ENCODE results near the gene ARID1B.

GRCh38 chr6:157159348-157159747 lies 382.2 kb downstream of the ARID1B start:
- TF ChIP-seq CTCF (conservative IDR thresholded peaks at IDR 0.05; ENCODE audit: low read length) (no peak), EZH2phosphoT487 (IDR thresholded peaks at IDR 0.05; ENCODE audit: borderline replicate concordance, low read depth, low read length) (no peak)

Measured in OCI-LY7 (cell line).